Ecto neural progenitor cell (in vitro differentiated cells): ENCODE data around the gene CCNB1.
A peak's percentile ranks its signal among the peaks of the same experiment; 100 is the strongest.
"Not testable (repeated sequence)": the region's sequence is repeated elsewhere in the genome, so short reads cannot be mapped to it uniquely, and the experiment has no call there.

Experiments
- DNase-seq: peaks from one replicate; pipeline ENCODE4 v3.0.0-alpha.2; 2018; ENCODE audit warnings: low spot score

CCNB1 gene

DNA sequence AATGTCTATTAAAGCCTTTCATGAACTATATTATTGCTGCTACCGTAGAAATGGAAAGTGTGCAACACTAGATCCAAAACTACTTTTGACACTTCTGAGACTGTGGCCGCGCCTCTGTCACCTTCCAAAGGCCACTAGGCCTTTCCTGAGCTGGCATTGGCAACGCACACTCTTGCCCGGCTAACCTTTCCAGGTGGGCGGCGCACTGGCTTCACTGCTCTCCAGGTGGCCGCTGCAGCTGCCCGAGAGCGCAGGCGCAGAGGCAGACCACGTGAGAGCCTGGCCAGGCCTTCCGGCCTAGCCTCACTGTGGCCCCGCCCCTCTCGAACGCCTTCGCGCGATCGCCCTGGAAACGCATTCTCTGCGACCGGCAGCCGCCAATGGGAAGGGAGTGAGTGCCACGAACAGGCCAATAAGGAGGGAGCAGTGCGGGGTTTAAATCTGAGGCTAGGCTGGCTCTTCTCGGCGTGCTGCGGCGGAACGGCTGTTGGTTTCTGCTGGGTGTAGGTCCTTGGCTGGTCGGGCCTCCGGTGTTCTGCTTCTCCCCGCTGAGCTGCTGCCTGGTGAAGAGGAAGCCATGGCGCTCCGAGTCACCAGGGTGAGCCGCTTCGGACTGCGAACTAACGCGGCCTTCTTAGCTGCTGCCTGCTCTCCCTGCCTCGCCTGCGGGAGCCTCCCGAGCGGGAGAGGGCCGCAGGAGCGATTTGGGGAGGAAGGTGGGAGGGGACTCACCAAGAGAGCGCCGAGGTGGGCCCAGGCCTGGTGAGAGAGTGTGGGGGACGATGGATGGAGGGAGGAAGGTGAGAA, at the start of gene CCNB1:
CCNB1 (plus strand) TSS at position 465 of the 807 bp plus-strand sequence; CDS start at position 578, 113 bp downstream.
- DNase-seq, result peak; percentile 99

DNA sequence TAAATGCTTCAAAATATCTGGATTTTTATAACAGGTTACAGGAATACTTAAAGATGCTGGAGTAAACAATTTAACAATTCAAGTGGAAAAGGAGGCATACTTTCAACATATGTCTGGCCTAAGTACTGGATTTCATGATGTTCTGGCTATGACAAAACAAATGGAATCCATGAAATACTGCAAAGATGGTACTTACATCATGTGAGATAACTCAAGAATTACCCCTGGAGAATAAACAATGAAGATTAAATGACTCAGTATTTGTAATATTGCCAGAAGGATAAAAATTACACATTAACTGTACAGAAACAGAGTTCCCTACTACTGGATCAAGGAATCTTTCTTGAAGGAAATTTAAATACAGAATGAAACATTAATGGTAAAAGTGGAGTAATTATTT, 37.5 kb upstream of the CCNB1 start:
- DNase-seq, result no peak

DNA sequence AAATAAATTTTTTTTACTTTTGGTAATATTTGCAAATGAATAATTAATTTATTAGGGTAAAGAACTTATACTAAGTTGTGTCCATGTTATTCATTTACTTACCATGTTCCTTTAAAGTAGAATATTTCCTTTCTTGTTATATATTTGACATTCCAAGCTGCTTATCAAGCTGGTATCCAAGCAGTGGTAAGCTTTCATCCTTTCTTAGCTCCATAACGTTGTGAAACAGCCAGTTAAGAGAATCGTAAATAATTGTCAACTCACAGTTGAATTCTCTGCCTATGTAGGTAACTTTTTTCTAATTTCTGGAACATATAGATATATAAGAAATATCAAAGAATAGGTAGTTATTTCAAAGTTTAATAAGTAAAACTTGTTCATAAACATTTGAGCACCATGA, 36.7 kb upstream of the CCNB1 start:
- no peak for DNase-seq

DNA sequence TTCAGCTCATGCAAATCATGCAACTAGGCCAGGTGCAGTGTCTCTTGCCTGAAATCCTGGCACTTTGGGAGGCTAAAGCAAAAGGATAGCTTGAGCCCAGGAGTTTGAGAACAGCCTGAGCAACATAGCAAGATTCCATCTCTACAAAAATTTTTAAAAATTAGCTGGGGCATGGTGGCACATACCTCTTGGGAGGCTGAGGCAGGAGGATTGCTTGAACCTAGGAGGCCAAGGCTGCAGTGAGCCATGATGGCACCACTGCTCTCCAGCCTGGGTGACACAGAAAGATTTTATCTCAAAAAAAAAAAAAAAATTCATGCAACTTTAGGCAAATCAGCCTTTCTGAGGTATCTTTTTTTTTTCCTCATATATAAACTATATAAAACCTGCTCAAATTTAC, 35.6 kb upstream of the CCNB1 start:
- DNase-seq, result no peak

DNA sequence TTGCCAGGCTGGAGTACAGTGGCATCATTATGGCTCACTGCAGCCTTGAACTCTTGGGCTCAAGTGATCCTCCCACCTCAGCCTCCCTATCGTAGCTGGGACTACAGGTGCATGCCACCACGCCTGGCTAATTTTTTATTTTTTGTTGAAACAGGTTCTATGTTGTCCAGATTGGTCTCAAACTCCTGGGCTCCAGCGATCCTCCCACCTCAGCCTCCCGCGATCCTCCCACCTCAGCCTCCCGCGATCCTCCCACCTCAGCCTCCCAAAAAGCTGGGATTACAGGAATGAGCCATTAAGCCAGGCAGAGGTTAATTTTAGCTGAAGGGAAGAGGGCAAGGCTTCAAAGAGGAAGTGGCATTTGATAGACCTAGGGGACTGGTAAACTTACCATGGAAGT, 32.8 kb upstream of the CCNB1 start:
- DNase-seq, result no peak

DNA sequence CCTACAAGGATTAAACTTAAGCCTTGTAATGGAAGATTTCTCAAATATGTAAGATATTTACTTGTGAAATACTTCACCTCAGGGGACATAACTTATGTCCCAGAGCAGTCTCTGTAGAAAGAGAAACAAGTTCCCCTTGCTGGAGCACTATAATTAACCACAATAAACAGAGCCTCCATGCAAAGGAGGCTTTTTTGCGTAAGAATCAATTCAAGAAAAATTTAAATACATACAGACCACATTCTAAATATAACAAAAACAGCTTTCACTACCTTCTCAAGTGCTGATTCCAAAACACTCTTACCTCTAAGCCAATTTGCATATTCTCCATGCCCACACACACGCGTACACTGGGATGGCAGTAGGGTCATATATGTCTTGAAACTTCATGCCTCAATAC, 30.7 kb upstream of the CCNB1 start:
- DNase-seq, result no peak

DNA sequence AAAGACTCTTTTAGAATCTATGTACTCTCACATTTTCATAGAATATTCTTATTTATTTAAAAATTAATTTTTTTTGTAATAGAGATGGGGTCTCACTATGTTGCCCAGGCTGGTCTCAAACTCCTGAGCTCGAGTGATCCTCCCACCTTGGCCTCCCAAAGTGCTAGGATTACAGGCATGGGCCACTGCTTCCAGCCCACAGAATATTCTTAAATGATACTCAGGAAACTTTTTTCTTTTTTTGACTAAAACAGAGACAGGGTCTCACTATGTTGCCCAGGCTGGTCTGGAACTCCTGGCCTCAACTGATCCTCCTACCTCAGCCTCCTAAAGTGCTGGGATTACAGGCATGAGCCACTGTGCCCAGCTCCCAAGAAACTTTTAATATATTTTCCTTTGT, 29.7 kb upstream of the CCNB1 start:
- DNase-seq, result not testable (repeated sequence)

DNA sequence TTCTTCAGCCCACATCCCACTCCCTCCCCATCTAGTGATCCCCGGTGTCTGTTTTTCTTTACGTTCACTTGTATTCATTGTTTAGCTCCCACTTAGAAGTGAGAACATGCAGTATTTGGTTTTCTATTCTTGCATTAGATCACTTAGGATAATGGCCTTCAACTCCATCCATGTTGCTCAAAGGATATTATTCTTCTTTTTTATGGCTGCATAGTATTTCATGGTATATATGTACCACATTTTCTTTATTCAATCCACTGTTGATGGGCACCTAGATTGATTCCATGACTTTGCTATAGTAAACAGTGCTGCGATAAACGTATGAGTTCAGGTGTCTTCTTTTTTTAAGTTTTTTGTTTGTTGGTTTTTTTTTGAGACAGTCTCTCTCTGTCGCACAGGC, 29.1 kb upstream of the CCNB1 start:
- DNase-seq, result no peak

DNA sequence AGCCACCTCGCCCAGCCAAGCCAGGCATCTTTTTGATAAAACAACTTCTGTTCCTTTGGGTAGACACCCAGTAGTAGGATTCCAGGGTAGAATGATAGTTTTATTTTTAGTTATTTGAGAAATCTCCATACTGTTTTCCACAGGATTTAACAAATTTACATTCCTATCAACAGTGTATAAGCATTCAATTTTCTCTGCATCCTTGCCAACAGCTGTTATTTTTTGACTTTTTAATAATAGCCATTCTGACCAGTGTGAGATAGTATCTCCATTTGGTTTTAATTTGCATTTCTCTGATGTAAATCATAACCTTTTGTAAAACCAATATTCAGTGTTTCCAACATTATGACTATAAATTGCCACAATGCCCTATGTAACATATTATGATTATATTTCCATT, 28.2 kb upstream of the CCNB1 start:
- DNase-seq, result no peak

DNA sequence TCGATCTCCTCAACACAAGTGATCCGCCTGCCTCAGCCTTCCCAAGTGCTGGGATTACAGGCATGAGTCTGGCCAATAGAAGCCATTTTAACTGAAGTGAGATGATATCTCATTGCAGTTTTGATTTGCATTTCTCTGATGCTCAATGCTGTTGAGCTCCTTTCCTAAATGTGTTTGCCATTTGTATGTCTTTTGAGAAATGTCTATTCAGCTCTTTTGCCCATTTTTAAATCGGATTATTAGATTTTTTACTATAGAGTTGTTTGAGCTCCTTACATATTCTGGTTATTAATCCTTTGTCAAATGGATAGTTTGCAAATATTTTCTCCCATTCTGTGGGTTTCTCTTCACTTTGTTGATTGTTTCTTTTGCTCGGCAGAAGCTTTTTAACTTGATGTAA, 26.7 kb upstream of the CCNB1 start:
- not testable (repeated sequence) for DNase-seq

DNA sequence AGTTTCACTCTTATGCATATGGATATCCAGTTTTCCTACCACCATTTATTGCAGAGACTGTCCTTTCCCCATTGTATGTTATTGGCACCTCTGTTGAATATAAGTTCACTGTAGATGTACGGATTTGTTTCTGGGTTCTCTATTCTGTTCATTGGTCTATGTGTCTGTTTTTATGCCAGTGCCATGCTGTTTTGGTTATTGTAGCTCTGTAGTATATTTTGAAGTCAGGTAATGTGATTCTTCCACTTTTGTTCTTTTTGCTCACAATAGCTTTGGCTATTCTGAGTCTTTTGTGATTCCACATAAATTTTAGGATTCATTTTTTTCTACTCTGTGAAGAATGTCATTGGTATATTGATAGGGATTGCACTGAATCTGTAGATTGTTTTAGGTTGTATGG, 26.1 kb upstream of the CCNB1 start:
- no peak for DNase-seq

DNA sequence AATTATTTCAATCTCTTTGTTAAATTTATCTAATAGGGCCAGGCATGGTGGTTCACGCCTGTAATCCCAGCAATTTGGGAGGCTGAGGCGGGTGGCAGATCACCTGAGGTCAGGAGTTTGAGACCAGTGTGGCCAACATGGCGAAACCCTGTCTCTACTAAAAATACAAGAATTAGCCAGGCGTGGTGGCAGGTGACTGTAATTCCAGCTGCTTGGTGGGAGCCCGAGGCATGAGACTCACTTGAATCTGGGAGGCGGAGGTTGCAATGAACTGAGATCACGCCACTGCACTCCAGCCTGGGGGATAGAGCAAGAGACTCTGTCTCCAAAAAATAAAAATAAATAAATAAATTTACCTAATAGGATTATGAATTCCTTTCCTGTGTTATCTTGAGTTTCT, 18.4 kb upstream of the CCNB1 start:
- DNase-seq, result not testable (repeated sequence)

DNA sequence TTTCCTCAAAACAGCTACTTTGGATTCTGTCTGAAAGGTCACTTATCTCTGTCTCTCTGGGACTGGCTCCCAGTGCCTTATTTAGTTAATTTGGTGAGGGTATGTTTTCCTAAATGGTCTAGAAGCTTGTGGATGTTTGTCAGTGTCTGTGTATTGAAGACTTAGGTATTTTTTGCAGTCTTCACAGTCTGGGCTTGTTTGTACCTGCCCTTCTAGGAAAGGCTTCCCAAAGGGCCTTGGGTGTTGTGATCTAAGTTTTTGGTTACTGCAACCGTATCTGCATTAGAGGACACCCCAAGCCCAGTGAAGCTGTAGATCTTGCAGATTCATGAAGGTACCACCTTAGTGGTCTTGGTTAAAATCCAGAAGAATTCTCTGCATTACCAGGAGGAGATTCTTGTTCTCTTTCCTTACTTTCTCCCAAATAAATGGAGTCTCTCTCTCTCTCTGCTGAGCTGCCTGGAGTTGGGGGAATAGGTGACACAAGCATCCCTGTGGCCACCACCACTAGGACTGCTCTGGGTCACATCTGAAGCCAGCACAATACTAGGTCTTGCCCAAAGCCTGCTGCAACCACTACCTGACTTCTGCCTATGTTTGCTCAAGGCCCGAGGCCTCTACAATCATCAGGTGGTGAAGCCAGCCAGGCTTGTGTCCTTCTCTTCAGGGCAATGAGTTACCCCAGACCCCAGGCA, 17.8 kb upstream of the CCNB1 start:
- no peak for DNase-seq

DNA sequence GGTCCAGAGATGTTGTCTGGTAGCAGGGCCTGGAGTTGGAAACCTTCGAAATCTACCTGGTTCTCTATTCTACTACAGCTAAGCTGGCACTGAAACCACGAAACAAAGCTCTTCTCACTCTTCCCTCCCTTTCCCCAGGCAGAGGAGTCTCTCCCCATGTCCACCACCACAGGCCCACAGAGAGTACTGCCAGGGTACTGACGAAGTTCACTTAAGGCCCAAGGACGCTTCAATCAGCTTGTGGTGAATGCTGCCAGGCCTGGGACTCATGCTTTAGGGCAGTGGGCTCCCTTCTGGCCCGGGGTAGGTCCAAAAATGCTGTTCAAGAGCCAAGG, 17.3 kb upstream of the CCNB1 start:
- DNase-seq, result no peak

DNA sequence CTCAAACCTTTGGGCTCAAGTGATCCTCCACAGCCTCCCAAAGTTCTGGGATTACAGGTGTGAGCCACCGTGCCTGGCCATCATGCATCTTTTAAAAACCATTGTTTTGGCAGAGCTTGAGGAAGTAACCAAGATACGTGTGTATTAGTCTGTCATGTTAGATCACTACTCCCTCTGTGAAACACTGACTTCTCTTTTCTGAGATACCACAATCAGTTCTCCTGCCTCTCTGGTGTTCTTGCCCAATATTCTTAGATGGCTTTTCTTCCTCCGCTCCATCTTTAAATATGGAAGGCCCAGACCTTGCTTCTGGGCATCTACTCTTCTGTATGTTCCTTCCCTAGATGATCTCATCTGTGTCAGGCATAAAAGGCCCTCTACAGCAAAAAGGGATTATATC, 14.2 kb upstream of the CCNB1 start:
- DNase-seq, result no peak

DNA sequence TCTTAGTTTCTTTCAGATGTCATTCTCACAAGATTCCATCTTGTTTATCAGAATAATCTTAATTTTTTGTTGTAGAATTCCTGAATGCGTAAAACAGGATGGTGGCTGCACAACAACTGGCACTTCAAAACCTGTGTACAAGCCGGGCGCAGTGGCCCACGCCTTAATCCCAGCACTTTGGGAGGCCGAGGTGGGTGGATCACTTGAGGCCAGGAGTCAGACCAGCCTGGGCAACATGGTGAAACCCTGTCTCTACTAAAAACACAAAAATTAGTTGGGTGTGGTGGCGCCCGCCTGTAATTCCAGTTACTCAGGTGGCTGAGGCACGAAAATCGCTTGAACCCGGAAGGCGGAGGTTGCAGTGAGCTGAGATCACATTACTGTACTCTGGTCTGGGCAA, 10.5 kb upstream of the CCNB1 start:
- DNase-seq, result no peak

DNA sequence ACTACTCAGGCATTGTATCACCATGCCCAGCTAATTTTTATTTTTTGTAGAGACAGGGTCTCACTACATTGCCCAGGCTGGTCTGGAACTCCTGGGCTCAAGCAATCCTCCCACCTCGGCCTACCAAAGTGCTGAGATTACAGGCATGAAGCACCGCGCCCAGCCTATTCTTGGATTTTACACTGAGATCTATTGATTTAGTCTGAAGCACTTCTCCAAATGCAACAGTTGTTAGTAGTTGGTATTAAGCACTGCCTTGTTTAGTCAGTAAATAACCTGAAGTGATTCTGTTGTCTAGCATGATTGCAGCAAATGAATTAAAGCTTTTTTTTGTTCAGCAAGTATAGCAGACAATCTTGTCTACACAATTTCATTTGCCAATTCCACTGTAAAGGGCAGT, 8.9 kb upstream of the CCNB1 start:
- DNase-seq, result no peak

DNA sequence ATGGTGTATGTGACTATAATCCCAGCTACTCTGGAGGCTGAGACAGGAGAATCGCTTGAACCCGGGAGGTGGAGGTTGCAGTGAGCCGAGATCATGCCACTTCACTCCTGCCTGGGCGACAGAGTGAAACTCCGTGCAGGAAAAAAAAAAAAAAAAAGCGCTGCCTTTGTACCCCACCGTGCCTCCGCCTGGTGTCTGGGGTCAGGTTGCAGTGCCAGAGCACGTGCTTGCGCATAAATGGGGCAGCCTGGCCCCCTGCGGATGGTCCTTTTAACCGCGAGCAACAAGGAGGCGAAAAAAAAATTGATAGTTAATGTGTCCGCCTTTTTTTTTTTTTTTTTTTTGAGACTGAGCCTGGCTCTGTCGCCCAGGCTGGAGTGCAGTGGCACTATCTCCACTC, 6.3 kb upstream of the CCNB1 start:
- no peak for DNase-seq

DNA sequence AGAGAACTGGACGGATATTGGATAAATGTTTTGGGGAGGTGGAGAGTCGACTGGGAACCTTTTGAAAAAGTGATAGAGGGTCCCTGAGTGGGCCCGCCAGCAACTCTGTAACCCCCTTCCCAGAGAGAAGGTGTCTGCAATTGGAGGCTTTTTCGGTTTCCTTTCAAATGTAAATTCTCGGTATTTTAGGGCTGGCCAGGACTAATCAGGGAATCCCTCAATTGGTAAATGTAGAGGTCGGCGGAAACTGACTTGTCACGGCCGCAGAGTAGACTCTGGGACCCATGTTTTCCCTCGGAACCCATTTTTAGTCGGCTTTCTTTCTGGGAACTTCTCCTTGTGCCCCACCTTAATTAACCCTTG, 524 bp downstream of the CCNB1 start:
- DNase-seq, result no peak

DNA sequence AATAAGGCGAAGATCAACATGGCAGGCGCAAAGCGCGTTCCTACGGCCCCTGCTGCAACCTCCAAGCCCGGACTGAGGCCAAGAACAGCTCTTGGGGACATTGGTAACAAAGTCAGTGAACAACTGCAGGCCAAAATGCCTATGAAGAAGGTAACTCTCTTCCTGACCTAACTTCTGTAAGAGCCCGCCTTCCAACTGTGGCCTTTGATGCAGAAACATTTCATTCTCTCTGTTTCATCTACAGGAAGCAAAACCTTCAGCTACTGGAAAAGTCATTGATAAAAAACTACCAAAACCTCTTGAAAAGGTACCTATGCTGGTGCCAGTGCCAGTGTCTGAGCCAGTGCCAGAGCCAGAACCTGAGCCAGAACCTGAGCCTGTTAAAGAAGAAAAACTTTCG, 979 bp downstream of the CCNB1 start:
- no peak for DNase-seq

DNA sequence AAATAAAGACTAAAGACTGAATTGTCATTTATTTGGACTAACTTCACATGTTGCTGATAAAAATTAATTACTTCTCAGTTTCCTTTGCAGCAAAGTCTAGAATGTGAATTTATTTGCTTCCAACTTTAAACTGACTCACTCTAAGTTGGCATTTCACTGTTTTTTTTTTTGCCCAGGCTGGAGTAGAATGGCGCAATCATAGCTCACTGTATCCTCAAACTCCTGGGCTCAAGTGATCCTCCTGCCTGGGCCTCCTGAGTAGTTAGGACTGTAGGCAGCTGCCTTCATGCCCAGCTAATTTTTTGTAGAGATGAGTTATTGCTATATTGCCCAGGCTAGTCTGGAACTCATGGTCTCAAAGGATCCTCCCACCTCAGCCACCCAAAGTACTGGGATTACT, 3.5 kb downstream of the CCNB1 start:
- no peak for DNase-seq

DNA sequence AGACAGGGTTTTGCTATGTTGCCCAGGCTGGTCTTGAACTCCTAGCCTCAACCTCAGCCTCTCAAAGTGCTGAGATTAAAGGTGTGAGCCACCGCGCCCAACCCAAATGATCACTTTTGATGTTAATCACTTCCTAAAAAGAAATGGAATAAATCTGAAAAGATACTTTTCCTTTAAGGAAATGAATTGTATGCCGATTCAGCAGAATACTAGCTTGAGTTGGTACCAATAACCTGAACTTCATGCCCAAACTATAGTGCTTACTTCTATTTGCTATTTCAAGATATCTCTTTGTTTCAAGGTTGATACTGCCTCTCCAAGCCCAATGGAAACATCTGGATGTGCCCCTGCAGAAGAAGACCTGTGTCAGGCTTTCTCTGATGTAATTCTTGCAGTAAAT, 4.0 kb downstream of the CCNB1 start:
- no peak for DNase-seq

DNA sequence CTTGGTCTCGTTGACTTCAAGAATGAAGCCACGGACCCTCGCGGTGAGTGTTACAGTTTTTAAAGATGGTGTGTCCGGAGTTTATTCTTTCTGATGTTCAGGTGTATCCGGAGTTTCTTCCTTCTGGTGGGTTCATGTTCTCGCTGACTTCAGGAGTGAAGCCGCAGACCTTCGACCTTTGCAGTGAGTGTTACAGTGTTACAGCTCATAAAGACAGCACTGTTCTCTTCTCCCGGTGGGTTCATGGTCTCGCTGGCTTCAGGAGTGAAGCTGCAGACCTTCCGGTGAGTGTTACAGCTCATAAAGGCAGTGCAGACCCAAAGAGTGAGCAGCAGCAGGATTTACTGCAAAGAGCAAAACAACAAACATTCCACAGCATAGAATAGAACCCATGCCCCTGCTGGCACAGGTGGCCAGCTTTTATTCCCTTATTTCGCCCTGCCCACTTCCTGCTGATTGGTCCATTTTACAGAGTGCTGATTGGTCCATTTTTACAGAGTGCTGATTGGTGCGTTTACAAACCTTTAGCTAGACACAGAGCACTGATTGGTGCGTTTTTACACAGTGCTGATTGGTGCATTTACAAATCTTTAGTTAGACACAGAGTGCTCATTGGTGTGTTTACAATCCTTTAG, 14.8 kb downstream of the CCNB1 start:
- not testable (repeated sequence) for DNase-seq

DNA sequence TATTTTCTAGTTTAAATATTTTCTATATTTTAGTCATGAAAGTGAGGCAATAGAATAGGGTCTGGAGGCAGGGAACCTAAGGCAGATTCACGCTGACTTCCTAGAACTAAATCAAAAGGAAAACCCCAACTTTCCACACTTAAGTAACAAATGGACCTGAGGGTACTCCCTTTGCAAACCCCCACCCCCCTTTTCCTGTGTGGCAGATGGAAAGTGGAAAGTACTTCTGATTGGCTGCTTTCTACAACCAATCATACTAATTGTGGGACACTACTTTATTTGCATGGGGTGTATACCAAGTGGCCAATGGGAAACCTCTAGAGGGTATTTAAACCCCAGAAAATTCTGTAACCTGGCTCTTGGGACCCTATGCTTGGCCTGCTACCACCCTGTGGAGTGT, 17.7 kb downstream of the CCNB1 start:
- no peak for DNase-seq
